Transverse colon (tissue), 4 donors: ENCODE measurements around the gene ATAT1.

Experiments used
- POLR2A ChIP-seq: fragments of 450-650 bp; IDR thresholded peaks from one replicate; pipeline ENCODE4 v1.6.1; 2016; ENCODE audit warnings: antibody characterized with exemption, mild to moderate bottlenecking, moderate library complexity
- POLR2AphosphoS5 ChIP-seq, 3 donors: sonication (generic); formaldehyde crosslinking; IDR thresholded peaks; one replicate each; pipeline ENCODE4 v1.6.1; 2016; ENCODE audit warnings: antibody characterized with exemption in 3 of 3
- TF ChIP-seq, protein P1 (sequence below), 5 experiments: fragments of 200-600 bp in 3 of 5; fragments of 450-650 bp in 2 of 5; sonication (generic) in 3 of 5; IDR thresholded peaks; 1 replicate in 2 of 5; 2 replicates in 3 of 5; pipeline ENCODE4 v1.5.1; 2016 to 2017; ENCODE audit warnings: antibody characterized with exemption in 5 of 5, inconsistent platforms in 3 of 5, mild to moderate bottlenecking in 2 of 5, moderate library complexity in 1 of 5

DNA sequence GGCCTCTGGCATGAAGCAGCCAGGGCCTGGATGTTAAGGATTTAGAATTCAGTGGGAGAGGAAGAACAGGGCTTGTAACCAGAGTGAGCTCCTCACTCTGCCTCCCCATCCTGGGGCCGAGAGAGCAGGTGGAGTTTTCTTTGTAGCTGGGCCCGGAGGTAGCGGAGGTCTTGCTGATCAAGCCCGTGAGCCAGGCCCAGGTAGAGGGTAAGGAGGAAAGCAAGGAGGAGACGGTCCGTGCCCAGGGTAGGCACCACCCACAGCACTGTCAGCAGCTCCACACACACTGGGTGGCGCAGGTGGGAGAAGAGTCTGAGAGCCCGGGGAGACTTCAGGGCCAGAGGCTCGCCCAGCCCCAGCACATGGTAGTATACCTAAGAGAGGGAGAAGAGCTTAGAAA, 61.9 kb downstream of the ATAT1 start:
- TF ChIP-seq, protein P1, sequence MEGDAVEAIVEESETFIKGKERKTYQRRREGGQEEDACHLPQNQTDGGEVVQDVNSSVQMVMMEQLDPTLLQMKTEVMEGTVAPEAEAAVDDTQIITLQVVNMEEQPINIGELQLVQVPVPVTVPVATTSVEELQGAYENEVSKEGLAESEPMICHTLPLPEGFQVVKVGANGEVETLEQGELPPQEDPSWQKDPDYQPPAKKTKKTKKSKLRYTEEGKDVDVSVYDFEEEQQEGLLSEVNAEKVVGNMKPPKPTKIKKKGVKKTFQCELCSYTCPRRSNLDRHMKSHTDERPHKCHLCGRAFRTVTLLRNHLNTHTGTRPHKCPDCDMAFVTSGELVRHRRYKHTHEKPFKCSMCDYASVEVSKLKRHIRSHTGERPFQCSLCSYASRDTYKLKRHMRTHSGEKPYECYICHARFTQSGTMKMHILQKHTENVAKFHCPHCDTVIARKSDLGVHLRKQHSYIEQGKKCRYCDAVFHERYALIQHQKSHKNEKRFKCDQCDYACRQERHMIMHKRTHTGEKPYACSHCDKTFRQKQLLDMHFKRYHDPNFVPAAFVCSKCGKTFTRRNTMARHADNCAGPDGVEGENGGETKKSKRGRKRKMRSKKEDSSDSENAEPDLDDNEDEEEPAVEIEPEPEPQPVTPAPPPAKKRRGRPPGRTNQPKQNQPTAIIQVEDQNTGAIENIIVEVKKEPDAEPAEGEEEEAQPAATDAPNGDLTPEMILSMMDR (IDR thresholded peaks at IDR 0.05), result no peak
- TF ChIP-seq POLR2A (no peak), POLR2AphosphoS5 (IDR thresholded peaks at IDR 0.05) (no peak)
